VCaP (cell line): ENCODE results near the gene ZNF575.

ENCODE experiments used
- H3K27ac ChIP-seq: fragments of 450-650 bp; 2 replicates; pipeline ENCODE4 v1.5.1; 2017
- CTCF ChIP-seq: fragments of 450-650 bp; conservative IDR thresholded peaks from 2 replicates; pipeline ENCODE4 v1.5.1; 2017; ENCODE audit warnings: mild to moderate bottlenecking, moderate library complexity

The ZNF575 gene

GRCh38 chr19:43581467-43581866 lies 48.5 kb downstream of the ZNF575 start:
- H3K27ac ChIP-seq: no peak overlapping the region
- no peak for TF ChIP-seq CTCF

- no peak for TF ChIP-seq CTCF
- no peak overlapping the region for H3K27ac ChIP-seq
These were observed 49.5 kb downstream of the ZNF575 start for GRCh38 chr19:43582495-43582894.

GRCh38 chr19:43584484-43584883 lies 51.5 kb downstream of the ZNF575 start:
- H3K27ac ChIP-seq: no peak overlapping the region
- no peak for TF ChIP-seq CTCF
